Smooth muscle cell (in vitro differentiated cells): ENCODE measurements around the gene OPCML. TPM values are rescaled to one million over a fixed set of nuclear protein-coding genes. Genes with fewer than 3 reads are reported as not detected.

ENCODE experiments used
- DNase-seq: peaks from one replicate; lab custom pipeline; 2025; ENCODE audit not compliant: unreplicated experiment; lab: John Stamatoyannopoulos, UW
- H2AFZ ChIP-seq: fragments of 200-600 bp; sonication (generic); 2 replicates; pipeline ENCODE4 v1.6.0; 2016; ENCODE audit warnings: antibody characterized with exemption, low read depth, mild to moderate bottlenecking
- H3F3A ChIP-seq: fragments of 200-600 bp; sonication (generic); 2 replicates; pipeline ENCODE4 v1.6.0; 2017; ENCODE audit warnings: antibody characterized with exemption, low read depth
- H3K27ac ChIP-seq: fragments of 200-600 bp; sonication (generic); 2 replicates; pipeline ENCODE4 v1.5.1; 2016; ENCODE audit warnings: low read depth, mild to moderate bottlenecking
- H3K27me3 ChIP-seq: fragments of 200-600 bp; sonication (generic); 2 replicates; pipeline ENCODE4 v1.6.1; 2016; ENCODE audit warnings: low read depth, mild to moderate bottlenecking
- H3K36me3 ChIP-seq: fragments of 200-600 bp; sonication (generic); 2 replicates; pipeline ENCODE4 v1.5.1; 2016; ENCODE audit warnings: low read depth
- H3K4me1 ChIP-seq: fragments of 200-600 bp; sonication (generic); 2 replicates; pipeline ENCODE4 v1.5.1; 2016; ENCODE audit warnings: low read depth
- H3K4me2 ChIP-seq: fragments of 200-600 bp; sonication (generic); 2 replicates; pipeline ENCODE4 v1.6.0; 2016; ENCODE audit warnings: mild to moderate bottlenecking
- H3K4me3 ChIP-seq: fragments of 200-600 bp; sonication (generic); 2 replicates; pipeline ENCODE4 v1.5.1; 2016; ENCODE audit warnings: mild to moderate bottlenecking
- H3K79me2 ChIP-seq: fragments of 200-600 bp; sonication (generic); 2 replicates; pipeline ENCODE4 v1.6.0; 2016; ENCODE audit warnings: low read depth, mild to moderate bottlenecking
- H3K9ac ChIP-seq: fragments of 200-600 bp; sonication (generic); 2 replicates; pipeline ENCODE4 v1.6.0; 2016; ENCODE audit warnings: low read depth
- H3K9me3 ChIP-seq: fragments of 200-600 bp; sonication (generic); replicated peaks from 2 replicates; pipeline ENCODE4 v1.5.1; 2016; ENCODE audit warnings: low read depth
- H4K20me1 ChIP-seq: fragments of 200-600 bp; sonication (generic); 2 replicates; pipeline ENCODE4 v1.6.0; 2016; ENCODE audit warnings: low read depth
- WGBS: methylation state at CpG from one replicate; pipeline ENCODE4 v1.1.7; 2016; ENCODE audit warnings: low lambda C conversion rate; 5-methylcytosine and 5-hydroxymethylcytosine counted together
- polyA plus RNA-seq: library from polyadenylated mRNA; unstranded; fragments of >200 nt; fragmentation: Nextera tagmentation; extraction: Ambion mirVana; gene quantifications from 2 replicates; pipeline ENCODE4 v1.2.1, GENCODE V29; 2016
- total RNA-seq: library from RNA; depleted of rRNA; stranded (reverse); fragments of >200 nt; gene quantifications from 2 replicates; pipeline ENCODE4 v1.2.3, GENCODE V29; 2014
- TF ChIP-seq, protein P1 (sequence below): fragments of 200-600 bp; sonication (generic); IDR thresholded peaks from 2 replicates; pipeline ENCODE4 v1.5.1; 2017; ENCODE audit warnings: borderline replicate concordance, mild to moderate bottlenecking, antibody characterized with exemption; ENCODE audit not compliant: insufficient read depth, poor library complexity, severe bottlenecking

OPCML gene
- total and polyA plus RNA-seq, 2 experiments from 2014 or later: 0.42 to 0.58 TPM

DNA sequence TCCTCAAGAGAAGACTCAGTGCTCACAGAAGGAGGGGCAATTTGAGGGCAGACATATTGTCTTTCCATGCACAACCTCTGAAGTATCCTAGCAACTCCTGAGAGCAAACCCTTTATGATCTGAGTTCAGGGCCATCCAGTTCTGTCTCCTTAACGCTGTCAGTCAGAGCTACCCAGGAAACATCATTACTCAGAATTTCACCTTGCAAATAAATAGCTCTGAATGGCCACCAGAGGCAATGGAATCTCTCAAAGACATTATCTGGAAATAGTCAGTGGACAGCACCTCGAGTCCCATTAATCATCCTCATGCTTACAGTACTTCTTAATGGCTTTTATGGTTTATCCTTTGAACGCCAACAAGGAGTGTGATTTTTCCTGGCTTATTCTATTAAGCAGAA lies 656.1 kb downstream of the OPCML start:
- Histone ChIP-seq H4K20me1 (no peaks in the 10 kb centered on the region), H3F3A (no peaks in the 10 kb centered on the region), H3K79me2 (no peaks in the 10 kb centered on the region), H2AFZ (no peak overlapping the region), H3K27me3 (no peaks in the 10 kb centered on the region), H3K27ac (no peak overlapping the region), H3K4me1 (peaks cover 3% of the 10 kb centered on the region), H3K4me3 (no peak overlapping the region), H3K9me3 (no peaks in the 10 kb centered on the region), H3K9ac (no peak overlapping the region), H3K36me3 (no peaks in the 10 kb centered on the region), H3K4me2 (no peak overlapping the region)
- TF ChIP-seq, protein P1, sequence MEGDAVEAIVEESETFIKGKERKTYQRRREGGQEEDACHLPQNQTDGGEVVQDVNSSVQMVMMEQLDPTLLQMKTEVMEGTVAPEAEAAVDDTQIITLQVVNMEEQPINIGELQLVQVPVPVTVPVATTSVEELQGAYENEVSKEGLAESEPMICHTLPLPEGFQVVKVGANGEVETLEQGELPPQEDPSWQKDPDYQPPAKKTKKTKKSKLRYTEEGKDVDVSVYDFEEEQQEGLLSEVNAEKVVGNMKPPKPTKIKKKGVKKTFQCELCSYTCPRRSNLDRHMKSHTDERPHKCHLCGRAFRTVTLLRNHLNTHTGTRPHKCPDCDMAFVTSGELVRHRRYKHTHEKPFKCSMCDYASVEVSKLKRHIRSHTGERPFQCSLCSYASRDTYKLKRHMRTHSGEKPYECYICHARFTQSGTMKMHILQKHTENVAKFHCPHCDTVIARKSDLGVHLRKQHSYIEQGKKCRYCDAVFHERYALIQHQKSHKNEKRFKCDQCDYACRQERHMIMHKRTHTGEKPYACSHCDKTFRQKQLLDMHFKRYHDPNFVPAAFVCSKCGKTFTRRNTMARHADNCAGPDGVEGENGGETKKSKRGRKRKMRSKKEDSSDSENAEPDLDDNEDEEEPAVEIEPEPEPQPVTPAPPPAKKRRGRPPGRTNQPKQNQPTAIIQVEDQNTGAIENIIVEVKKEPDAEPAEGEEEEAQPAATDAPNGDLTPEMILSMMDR: no peak
- whole genome bisulfite sequencing: 59% methylated on average over 3 of the region's 3 CpGs
- DNase-seq: no peak

DNA sequence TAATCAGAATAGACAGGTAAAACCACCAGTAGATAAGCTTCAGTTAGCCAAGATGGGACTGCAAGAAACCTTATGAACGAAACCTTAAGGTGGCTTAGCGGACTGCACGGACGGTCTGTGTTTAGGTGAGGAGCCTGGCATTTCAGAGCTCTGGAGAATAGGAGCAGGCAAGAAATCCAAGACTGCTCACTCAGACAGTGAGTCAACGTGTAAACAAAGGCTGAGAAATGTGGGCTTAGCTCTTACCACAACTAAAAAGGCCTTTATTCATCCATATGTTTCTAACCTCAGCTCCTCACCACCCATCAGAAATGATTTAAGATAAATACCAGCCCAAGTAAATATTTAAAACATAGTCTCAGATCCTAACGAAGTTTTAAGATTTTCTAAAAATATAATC lies 657.7 kb downstream of the OPCML start:
- Histone ChIP-seq H3K36me3 (no peaks in the 10 kb centered on the region), H3K27ac (peak overlapping the region; percentile 76), H3K27me3 (no peaks in the 10 kb centered on the region), H3K4me2 (peak overlapping the region; percentile 73), H3K79me2 (no peaks in the 10 kb centered on the region), H3K4me1 (peaks cover 3% of the 10 kb centered on the region), H3K9me3 (no peaks in the 10 kb centered on the region), H3F3A (no peaks in the 10 kb centered on the region), H3K9ac (no peak overlapping the region), H4K20me1 (no peaks in the 10 kb centered on the region), H3K4me3 (no peak overlapping the region), H2AFZ (no peak overlapping the region)
- DNase-seq: no peak
- TF ChIP-seq, protein P1: no peak
- 21% methylated on average over 6 of the region's 6 CpGs for WGBS

DNA sequence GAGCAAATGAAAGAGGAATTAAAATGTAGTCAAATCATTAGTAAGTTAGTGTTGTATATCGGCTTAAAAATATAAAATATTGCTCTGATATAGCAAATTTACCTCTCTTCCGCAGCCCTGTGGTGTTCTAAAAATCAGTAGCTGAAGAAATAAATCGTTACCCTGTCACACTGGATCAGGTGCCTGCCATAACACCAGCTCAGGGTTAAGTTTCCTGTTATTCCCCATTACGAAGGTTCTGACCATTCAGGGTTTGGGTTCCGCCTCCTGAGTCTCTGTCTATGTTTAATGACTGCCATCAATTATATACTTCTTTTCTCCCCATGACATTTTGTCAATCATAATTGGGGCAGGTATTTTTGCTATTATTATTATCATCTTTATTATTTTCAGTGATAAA lies 658.5 kb downstream of the OPCML start:
- Histone ChIP-seq H3K9ac (no peak overlapping the region), H3K4me1 (peaks cover 3% of the 10 kb centered on the region), H3K4me3 (no peak overlapping the region), H3K27me3 (no peaks in the 10 kb centered on the region), H3K9me3 (no peaks in the 10 kb centered on the region), H3K36me3 (no peaks in the 10 kb centered on the region), H3K79me2 (no peaks in the 10 kb centered on the region), H3K4me2 (no peak overlapping the region), H3F3A (no peaks in the 10 kb centered on the region), H3K27ac (peak overlapping the region; percentile 76), H4K20me1 (no peaks in the 10 kb centered on the region), H2AFZ (no peak overlapping the region)
- DNase-seq: no peak
- TF ChIP-seq, protein P1: no peak
- WGBS: 91% methylated on average over 5 of the region's 5 CpGs

DNA sequence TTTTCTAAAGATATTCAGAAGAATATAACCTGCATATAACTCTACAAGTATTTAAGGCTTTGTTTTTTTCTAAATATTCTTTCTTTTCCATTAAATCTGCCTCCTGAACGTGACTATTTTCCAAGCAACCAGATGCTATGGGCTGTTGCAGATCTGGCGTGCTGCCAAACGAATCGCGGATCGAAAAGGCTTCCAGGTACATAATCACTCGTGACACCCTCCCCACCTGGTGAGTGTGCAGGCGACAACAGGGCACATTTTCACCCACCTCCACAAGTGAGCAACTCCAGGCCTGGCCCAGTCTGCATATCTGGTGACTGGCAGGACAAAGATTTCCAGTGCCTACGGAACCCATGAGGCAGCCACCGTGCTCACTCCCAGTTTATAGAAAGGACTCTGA lies 660.1 kb downstream of the OPCML start:
- Histone ChIP-seq H3K9ac (no peak overlapping the region), H3K4me3 (no peak overlapping the region), H3K4me2 (no peak overlapping the region), H3F3A (no peaks in the 10 kb centered on the region), H3K36me3 (no peaks in the 10 kb centered on the region), H3K27ac (no peak overlapping the region), H3K27me3 (no peaks in the 10 kb centered on the region), H3K9me3 (no peaks in the 10 kb centered on the region), H2AFZ (no peak overlapping the region), H3K79me2 (no peaks in the 10 kb centered on the region), H3K4me1 (peaks cover 3% of the 10 kb centered on the region), H4K20me1 (no peaks in the 10 kb centered on the region)
- no peak for DNase-seq
- TF ChIP-seq, protein P1: no peak
- 82% methylated on average over 10 of the region's 10 CpGs for WGBS
